NOMO-1 treated with DMSO at 0.1 percent for 48 hours (cell line): ENCODE measurements around the gene APOO.
A peak's percentile ranks its signal among the peaks of the same experiment; 100 is the strongest.

Experiments
- DNase-seq: peaks from one replicate; lab custom pipeline; 2025; ENCODE audit not compliant: unreplicated experiment; lab: John Stamatoyannopoulos, UW

Gene APOO

GRCh38 chrX:23907498-23908218 lies at the start of gene APOO, which contains the start of gene CXorf58:
Gene APOO, minus strand, starts transcription at chrX:23907938. Its CDS starts 236 bp downstream, at chrX:23907702.
Gene CXorf58, plus strand, starts transcription at chrX:23908006. Its CDS starts 2,297 bp downstream, at chrX:23910303.
- DNase-seq, result peak; percentile 89

GRCh38 chrX:23954396-23954795 lies 46.7 kb upstream of the APOO start:
- DNase-seq, result no peak

- peak; percentile 32 for DNase-seq
Measured at GRCh38 chrX:23953908-23954269, 46.2 kb upstream of the APOO start.

- DNase-seq, result peak; percentile 74
Measured at GRCh38 chrX:23952984-23953907, 45.5 kb upstream of the APOO start.

GRCh38 chrX:23952391-23952790 lies 44.7 kb upstream of the APOO start:
- DNase-seq, result peak; percentile 2

- DNase-seq, result no peak
Measured at GRCh38 chrX:23945206-23945605, 37.5 kb upstream of the APOO start.

- DNase-seq, result no peak
Measured at GRCh38 chrX:23944234-23944633, 36.5 kb upstream of the APOO start.

- no peak for DNase-seq
Measured at GRCh38 chrX:23939203-23939602, 31.5 kb upstream of the APOO start.

GRCh38 chrX:23938690-23939089 lies 31.0 kb upstream of the APOO start:
- no peak for DNase-seq

GRCh38 chrX:23937100-23937499 lies 29.4 kb upstream of the APOO start:
- DNase-seq, result no peak

- DNase-seq, result no peak
Measured at GRCh38 chrX:23936180-23936579, 28.4 kb upstream of the APOO start.

- DNase-seq, result no peak
Measured at GRCh38 chrX:23935106-23935505, 27.4 kb upstream of the APOO start.

GRCh38 chrX:23932046-23932445 lies 24.3 kb upstream of the APOO start:
- DNase-seq, result no peak

GRCh38 chrX:23930894-23931604 lies 23.3 kb upstream of the APOO start:
- DNase-seq, result peak; percentile 60

- DNase-seq, result no peak
Measured at GRCh38 chrX:23926015-23926414, 18.3 kb upstream of the APOO start.

GRCh38 chrX:23919706-23920320 lies 12.1 kb upstream of the APOO start:
- DNase-seq, result no peak

- DNase-seq, result no peak
Measured at GRCh38 chrX:23919148-23919547, 11.4 kb upstream of the APOO start.

GRCh38 chrX:23911126-23911835 lies 3.5 kb upstream of the APOO start:
- DNase-seq, result peak; percentile 21

GRCh38 chrX:23908219-23909004 lies 674 bp upstream of the APOO start:
- DNase-seq, result no peak

GRCh38 chrX:23907111-23907497 lies 634 bp downstream of the APOO start:
- no peak for DNase-seq
